Tibial nerve (tissue), 4 donors: ENCODE data around the gene C19orf25.

Experiments used
- CTCF ChIP-seq, 5 experiments: fragments of 200-600 bp in 3 of 5; fragments of 450-650 bp in 2 of 5; sonication (generic) in 3 of 5; IDR thresholded peaks; one replicate each; pipeline ENCODE4 v1.5.1; 2016 to 2019; ENCODE audit warnings: antibody characterized with exemption in 5 of 5, mild to moderate bottlenecking in 3 of 5, moderate library complexity in 2 of 5
- EP300 ChIP-seq, 2 donors: sonication (generic); formaldehyde crosslinking; IDR thresholded peaks; one replicate each; pipeline ENCODE4 v1.6.1; 2017; ENCODE audit warnings: antibody characterized with exemption in 2 of 2, mild to moderate bottlenecking in 1 of 2
- POLR2A ChIP-seq, 2 donors: fragments of 450-650 bp; IDR thresholded peaks; one replicate each; pipeline ENCODE4 v1.6.1; 2017; ENCODE audit warnings: antibody characterized with exemption in 2 of 2, mild to moderate bottlenecking in 2 of 2, moderate library complexity in 2 of 2

GRCh38 chr19:1487576-1488281 is 8.7 kb upstream of the C19orf25 start:
- TF ChIP-seq CTCF (IDR thresholded peaks at IDR 0.05) (no peak), EP300 (IDR thresholded peaks at IDR 0.05) (no peak), POLR2A (IDR thresholded peaks at IDR 0.05) (no peak)
